HG03354 (cell line): Measurements from ENCODE around the gene GPR85.
A peak's percentile ranks its signal among the peaks of the same experiment; 100 is the strongest.
"Not testable (repeated sequence)": the region's sequence is repeated elsewhere in the genome, so short reads cannot be mapped to it uniquely, and the experiment has no call there.

Source experiments
- ATAC-seq: cut with Tn5 transposase; IDR thresholded peaks from one replicate; pipeline ENCODE4 v1.9.1; 2021; ENCODE audit warnings: mild to moderate bottlenecking; ENCODE audit not compliant: unreplicated experiment, poor library complexity, severe bottlenecking

Gene GPR85

GRCh38 chr7:113085781-113086390, 741 bp downstream of the GPR85 start:
- peak; percentile 10 for ATAC-seq

GRCh38 chr7:113084496-113085172, 2.0 kb downstream of the GPR85 start:
- no peak for ATAC-seq

GRCh38 chr7:113083816-113084495, 2.7 kb downstream of the GPR85 start:
- ATAC-seq, result no peak

GRCh38 chr7:113083132-113083815, 3.4 kb downstream of the GPR85 start:
- ATAC-seq, result peak; percentile 61

GRCh38 chr7:113078331-113078730, 8.3 kb downstream of the GPR85 start:
- no peak for ATAC-seq

- no peak for ATAC-seq
These were observed 9.9 kb downstream of the GPR85 start for GRCh38 chr7:113076703-113077102.

- ATAC-seq, result peak; percentile 62
These were observed 15.2 kb downstream of the GPR85 start for GRCh38 chr7:113071465-113071864.

- no peak for ATAC-seq
These were observed 24.1 kb downstream of the GPR85 start for GRCh38 chr7:113062499-113062898.

- no peak for ATAC-seq
These were observed 26.5 kb downstream of the GPR85 start for GRCh38 chr7:113060100-113060499.

- no peak for ATAC-seq
These were observed 31.7 kb downstream of the GPR85 start for GRCh38 chr7:113054938-113055337.

- not testable (repeated sequence) for ATAC-seq
These were observed 32.4 kb downstream of the GPR85 start for GRCh38 chr7:113054272-113054671.

GRCh38 chr7:113049221-113049620, 37.4 kb downstream of the GPR85 start:
- not testable (repeated sequence) for ATAC-seq

GRCh38 chr7:113046453-113046852, 40.2 kb downstream of the GPR85 start:
- no peak for ATAC-seq

- no peak for ATAC-seq
These were observed 41.2 kb downstream of the GPR85 start for GRCh38 chr7:113045379-113045778.

GRCh38 chr7:113044394-113044793, 42.2 kb downstream of the GPR85 start:
- ATAC-seq, result no peak

GRCh38 chr7:113040849-113041248, 45.8 kb downstream of the GPR85 start:
- ATAC-seq, result no peak

- ATAC-seq, result no peak
These were observed 52.7 kb downstream of the GPR85 start for GRCh38 chr7:113033959-113034358.
